ENCODE measurements around the gene ITGB5.

ITGB5 gene

DNA sequence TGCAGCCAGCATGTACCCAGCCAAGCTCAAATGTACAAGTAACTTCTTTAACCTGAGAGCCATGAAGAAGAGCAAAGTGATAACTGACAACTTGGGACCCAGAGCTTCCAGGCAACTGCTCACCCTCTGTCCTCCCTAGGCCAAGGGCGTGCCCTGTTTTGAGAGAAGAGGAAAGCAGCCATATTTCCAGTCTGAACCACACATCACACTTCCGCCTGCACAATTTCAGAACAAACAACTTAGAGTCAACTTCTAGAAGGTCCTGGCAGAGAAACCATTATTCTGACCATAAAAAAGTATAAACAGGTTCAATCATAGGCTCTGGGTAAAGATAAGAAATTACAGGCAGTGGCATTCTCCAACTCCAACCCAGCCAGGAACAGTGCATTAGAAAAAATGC, 50.1 kb downstream of the ITGB5 start:
- TF ChIP-seq, protein P1, sequence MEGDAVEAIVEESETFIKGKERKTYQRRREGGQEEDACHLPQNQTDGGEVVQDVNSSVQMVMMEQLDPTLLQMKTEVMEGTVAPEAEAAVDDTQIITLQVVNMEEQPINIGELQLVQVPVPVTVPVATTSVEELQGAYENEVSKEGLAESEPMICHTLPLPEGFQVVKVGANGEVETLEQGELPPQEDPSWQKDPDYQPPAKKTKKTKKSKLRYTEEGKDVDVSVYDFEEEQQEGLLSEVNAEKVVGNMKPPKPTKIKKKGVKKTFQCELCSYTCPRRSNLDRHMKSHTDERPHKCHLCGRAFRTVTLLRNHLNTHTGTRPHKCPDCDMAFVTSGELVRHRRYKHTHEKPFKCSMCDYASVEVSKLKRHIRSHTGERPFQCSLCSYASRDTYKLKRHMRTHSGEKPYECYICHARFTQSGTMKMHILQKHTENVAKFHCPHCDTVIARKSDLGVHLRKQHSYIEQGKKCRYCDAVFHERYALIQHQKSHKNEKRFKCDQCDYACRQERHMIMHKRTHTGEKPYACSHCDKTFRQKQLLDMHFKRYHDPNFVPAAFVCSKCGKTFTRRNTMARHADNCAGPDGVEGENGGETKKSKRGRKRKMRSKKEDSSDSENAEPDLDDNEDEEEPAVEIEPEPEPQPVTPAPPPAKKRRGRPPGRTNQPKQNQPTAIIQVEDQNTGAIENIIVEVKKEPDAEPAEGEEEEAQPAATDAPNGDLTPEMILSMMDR (IDR thresholded peaks at IDR 0.05; ENCODE audit: insufficient read depth, low read depth, low read length, missing control alignments): no peak
- H3K4me3 ChIP-seq (ENCODE audit: low read depth, low read length): no peak overlapping the region
- DNase-seq (ENCODE audit: low read depth): no peak

DNA sequence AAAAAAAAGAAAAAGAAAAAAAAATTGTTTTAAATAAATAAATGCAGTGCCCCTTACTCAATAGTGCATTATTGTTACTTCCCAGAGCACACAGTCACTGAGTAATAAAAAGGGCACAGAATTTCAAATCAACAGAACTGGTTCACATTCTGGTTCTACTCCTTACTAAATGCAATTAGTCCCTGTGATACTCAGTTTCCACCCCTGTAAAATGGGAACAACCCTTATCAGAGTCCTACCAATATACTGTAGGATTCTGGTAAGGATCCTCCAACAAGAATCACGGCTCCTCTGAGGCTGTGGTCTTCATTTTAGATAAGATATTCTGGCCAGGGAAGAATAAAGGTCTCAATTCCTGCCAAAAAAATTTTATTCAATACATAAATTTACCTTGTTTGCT, 50.7 kb downstream of the ITGB5 start:
- DNase-seq (ENCODE audit: low read depth): no peak
- no peak overlapping the region for H3K4me3 ChIP-seq (ENCODE audit: low read depth, low read length)
- TF ChIP-seq, protein P1 (IDR thresholded peaks at IDR 0.05; ENCODE audit: insufficient read depth, low read depth, low read length, missing control alignments): no peak

DNA sequence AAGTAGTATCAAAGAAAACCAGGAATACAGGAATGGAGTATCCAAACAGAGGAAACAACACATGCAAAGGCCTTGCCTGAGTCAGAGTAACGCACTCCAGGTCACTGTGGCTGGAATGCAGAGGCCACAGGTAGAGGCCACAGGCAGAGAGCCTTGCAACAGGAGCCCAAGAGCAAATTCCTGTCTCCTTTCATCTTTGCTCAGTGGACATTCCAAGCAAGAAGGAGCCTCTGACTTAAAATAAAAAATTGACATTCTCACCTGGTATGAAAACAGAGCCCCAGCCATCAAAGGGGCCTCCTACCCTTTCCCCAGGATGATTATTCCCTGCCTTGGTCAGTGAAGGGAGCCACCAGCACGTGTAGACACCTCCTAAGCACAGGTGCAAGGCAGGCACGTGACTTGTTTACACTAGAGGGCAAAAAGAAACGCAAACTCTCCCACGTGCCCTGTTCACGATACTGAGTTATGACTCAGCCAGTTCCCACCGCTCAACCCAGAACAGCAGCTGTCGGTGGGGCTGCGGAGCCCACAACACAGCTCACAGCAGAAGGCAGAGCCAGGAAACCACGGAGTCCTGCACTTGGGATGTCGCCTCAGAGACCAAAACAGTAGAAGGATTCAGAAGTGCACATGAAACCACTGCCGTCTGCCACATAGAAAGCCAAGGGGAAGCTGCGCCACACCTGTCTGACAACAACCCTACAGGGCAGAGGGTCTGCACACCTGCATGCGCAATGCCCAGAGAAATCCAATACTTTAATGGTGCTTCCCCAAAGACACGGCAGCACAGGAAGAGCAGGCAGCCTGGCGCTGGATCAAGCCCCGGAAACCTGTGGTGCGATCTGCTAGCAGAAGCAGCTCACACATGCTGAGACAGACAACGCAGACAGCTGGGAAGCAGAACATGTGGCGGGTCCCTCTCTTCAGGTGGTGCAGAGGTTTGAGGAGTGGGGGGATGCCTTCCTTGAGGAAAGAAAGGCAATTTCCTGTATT, 52.1 kb downstream of the ITGB5 start:
- TF ChIP-seq, protein P1 (IDR thresholded peaks at IDR 0.05; ENCODE audit: insufficient read depth, low read depth, low read length, missing control alignments): no peak
- DNase-seq (ENCODE audit: low read depth): peak; percentile 89
- H3K4me3 ChIP-seq (ENCODE audit: low read depth, low read length): peak overlapping the region; percentile 42

DNA sequence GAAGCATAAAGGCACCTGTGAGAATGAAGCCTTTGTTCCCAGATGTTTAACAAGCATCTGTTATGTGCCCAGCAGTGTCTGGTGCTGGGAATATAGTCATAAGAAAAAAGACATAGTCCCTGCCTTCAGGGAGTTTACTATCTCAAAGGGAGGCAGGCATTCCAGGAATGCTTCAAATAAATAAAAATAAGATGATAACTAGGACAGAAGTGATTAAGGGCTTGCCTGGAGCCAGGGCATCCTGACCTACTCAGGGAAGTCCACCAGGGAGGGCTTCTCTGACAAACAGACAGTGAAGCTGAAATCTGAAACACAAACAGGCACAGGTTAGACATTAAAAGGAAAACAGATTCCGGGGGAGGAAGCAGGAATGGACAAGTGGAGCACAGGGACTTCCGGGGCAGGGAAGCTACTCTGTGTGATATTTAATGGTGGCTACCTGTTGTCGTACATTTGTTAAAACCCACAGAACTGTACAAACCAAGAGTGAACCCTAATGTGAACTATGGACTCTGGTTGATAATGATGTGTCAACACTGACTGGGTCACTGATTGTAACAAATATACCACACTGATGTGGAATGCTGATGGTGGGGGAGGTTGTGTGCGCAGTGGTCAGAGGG, 53.3 kb downstream of the ITGB5 start:
- H3K4me3 ChIP-seq (ENCODE audit: low read depth, low read length): no peak overlapping the region
- TF ChIP-seq, protein P1 (IDR thresholded peaks at IDR 0.05; ENCODE audit: insufficient read depth, low read depth, low read length, missing control alignments): no peak
- no peak for DNase-seq (ENCODE audit: low read depth)

DNA sequence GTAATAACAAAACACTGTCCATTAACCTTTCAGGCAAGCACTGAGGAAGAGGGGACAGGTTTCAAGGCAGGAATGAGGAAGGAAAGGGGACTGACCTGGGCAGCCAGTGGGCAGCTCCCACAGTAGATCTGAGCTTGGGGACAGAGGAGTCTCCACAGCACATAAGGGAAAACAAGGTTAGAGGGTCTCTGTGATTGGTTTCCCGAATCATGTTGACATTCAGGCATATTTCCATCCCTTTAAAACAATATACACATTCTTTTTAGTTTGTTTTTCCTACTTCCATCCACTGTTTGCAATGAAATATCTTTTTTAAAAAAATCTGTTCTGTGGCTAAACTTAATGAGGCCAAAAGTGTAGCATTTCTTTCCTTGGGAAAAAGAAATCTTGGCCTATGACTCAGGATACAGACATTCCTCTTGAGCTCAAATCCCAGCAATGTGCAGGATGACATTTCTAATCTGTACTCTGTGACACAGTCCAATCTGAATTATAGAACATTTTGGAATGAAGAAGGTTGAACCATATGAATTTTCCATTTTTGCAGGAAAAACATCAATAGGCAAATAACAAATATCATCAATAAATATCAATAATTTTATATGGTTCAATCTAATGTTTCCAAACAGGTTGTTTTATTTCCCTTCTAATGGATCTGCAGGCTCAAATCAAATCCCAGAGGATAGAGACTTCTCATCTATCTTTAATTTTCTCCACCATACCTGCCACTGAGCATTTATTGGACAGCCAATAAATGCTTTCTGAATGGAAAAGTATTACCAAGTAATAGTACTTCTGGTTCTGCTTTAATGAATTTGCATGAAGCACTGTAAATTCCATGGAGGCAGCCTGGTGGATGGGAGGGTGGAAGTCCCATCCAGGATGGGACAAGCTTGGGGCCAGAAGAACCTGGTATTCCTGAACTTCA, 54.1 kb downstream of the ITGB5 start:
- no peak overlapping the region for H3K4me3 ChIP-seq (ENCODE audit: low read depth, low read length)
- DNase-seq (ENCODE audit: low read depth): no peak
- TF ChIP-seq, protein P1 (IDR thresholded peaks at IDR 0.05; ENCODE audit: insufficient read depth, low read depth, low read length, missing control alignments): no peak

DNA sequence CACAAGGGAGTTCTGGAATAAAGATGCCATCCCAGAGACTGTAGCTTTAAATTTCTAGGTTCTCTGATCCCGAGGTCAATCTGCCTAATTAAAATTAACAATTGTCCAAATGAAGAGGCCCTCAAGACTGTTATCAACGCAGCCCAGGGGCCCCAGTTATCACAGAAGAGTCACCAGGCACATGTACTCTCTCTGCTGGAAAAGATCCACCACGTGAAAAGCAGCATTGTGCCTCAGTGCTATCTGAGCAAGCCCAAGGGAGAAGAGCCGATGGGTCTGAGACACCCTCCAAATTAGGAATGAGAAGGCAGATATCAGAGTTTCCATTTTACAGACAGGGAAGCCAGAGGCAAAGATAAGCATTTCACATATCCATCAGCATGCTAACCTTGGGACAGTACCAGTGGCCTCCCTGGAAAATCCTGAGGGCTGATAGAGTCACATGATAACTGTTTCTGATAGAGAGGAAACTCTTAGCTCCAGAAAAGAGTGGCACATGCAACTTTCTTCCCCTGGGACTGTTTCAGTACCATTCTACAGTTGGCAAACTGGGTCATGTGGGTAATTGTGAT, 55.5 kb downstream of the ITGB5 start:
- TF ChIP-seq, protein P1 (IDR thresholded peaks at IDR 0.05; ENCODE audit: insufficient read depth, low read depth, low read length, missing control alignments): no peak
- no peak for DNase-seq (ENCODE audit: low read depth)
- H3K4me3 ChIP-seq (ENCODE audit: low read depth, low read length): no peak overlapping the region
